HG02588 (cell line): Measurements from ENCODE around the gene PAX9.
"Not testable (repeated sequence)": the region's sequence is repeated elsewhere in the genome, so short reads cannot be mapped to it uniquely, and the experiment has no call there.

Experiments used
- ATAC-seq: cut with Tn5 transposase; IDR thresholded peaks from one replicate; pipeline ENCODE4 v1.9.1; 2021; ENCODE audit warnings: mild to moderate bottlenecking, moderate library complexity; ENCODE audit not compliant: unreplicated experiment

PAX9 gene

DNA sequence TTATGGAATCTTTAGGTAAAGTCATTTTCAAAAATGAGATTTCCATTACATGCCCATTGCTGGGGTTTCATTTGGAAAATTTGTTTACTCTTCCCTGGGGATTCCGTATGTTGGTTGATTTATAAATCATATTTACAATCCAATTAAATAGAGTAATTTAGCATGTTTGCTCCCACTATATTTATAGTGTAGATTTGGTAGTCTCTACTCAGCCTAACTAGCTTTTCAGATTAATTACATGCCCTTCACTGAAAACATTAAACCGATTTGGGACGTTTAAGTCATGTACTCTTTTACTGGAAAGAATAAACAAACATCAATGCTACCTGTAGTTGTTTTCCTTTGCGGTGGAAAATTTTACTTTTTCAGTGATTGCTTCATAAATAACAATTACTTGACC lies 10.4 kb downstream of the PAX9 start:
- ATAC-seq = no peak

DNA sequence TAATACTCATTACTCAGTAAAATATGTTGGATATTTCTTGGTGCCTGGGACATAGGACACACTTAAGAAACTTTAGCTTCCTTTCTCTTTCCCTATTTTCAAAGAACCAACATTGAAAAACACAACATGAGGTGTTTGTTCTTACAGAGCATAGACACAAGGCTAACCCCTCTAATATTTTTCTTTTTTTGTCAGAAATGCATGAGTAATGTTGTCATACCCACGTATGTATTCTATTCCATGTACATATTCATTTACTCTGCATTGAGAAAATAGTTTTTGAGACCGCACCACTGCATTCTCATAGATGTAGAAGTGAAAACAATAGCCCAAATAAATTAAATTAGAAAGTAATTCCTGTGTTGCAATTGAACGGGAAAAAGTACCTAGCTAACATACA lies 13.0 kb downstream of the PAX9 start:
- ATAC-seq = no peak

DNA sequence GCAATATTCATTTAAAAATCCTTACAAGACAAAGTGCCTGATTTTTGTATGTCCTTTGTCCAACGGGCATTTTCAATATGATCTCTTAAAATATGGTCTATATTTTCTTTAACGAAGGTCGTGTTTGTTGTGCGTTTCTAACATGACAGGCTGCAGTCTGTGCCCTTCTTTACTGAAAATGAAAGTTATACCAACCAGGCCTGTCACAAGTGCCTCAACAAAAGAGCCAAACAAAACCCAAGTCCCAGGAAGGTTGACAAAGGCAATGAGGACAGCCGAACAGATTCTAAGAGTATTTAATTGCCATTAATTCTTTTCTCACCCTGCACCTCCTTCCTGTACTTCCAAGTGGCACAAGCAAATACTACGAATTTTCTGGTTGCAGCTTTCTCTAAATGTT lies 13.9 kb downstream of the PAX9 start:
- no peak for ATAC-seq

DNA sequence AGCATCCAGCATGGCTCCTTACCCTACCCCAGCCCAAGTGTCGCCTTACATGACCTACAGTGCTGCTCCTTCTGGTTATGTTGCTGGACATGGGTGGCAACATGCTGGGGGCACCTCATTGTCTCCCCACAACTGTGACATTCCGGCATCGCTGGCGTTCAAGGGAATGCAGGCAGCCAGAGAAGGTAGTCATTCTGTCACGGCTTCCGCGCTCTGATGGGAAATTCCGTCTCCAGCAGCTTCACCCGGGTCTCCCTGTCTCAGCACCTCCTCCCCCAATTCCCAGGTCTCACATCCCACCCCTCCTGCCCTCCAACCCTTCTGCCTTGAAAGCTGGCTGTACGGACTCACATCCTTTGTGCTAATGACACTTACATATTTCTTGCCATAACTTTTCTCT lies 14.6 kb downstream of the PAX9 start:
- no peak for ATAC-seq

DNA sequence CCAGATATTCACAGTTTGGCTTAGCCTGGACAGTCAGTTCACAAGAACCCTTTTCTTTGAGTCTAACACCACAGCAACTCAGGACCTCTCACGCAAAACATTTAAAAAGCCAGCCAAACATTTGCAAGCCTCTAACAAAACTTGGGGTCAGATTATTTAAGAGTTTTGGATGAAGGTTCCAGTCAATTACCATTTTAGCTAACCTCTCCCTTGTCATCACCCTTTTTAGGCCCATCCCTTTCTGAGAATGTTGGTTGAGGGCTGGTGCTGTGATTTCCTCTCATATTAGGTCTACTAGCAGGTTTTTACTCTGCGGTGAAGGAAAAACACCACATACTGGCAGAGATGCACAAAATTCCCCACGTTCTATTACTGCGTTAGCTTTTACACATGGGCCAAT lies 20.7 kb downstream of the PAX9 start:
- no peak for ATAC-seq

DNA sequence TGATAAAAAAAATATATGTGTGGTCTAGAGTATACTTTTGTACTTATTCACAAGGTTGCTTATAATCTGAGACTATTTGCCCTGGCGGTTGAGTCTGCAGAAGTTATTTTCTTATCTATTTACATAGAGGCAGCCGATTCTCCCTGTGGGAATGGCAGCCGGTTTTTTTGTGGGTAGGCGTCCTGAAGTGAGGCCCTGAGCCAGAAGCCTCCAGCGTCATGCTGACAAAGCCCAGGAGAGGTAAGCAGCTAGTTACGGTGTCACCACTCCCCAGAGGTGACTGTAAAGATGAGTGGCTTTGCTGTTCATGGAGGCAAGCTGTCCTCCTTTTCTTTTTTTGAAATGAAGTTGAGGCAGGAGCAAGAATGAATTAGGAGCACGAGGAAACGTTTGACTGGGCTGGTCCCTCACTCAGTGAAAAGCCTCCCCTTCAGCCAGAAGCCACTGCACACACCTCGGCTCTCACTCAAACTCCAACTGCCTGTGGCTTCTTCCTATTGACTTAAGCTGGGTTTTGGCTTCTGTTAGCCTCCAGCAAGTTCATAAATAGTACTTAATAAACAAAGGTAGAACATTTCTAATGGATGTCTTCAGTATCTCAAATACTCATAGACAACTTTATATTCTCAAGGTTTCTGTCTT lies 21.5 kb downstream of the PAX9 start:
- no peak for ATAC-seq

DNA sequence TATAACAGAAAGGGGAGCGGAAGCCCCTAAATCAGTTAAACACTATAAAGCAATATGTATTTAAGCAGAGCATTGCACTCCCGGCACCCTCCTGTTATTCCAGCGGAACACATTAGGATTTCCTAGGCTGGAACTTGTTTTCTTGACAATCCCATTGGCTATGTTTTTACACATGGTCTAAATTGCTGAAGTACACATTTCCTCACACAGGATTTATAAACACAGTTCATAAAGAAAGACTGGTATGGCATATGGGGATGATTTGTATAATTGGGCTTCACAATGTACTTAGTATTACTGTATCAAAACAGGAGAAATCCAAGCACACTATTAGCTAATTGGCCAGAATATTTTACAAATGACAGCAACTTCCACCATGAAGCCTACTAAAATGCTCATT lies 23.3 kb downstream of the PAX9 start:
- no peak for ATAC-seq

DNA sequence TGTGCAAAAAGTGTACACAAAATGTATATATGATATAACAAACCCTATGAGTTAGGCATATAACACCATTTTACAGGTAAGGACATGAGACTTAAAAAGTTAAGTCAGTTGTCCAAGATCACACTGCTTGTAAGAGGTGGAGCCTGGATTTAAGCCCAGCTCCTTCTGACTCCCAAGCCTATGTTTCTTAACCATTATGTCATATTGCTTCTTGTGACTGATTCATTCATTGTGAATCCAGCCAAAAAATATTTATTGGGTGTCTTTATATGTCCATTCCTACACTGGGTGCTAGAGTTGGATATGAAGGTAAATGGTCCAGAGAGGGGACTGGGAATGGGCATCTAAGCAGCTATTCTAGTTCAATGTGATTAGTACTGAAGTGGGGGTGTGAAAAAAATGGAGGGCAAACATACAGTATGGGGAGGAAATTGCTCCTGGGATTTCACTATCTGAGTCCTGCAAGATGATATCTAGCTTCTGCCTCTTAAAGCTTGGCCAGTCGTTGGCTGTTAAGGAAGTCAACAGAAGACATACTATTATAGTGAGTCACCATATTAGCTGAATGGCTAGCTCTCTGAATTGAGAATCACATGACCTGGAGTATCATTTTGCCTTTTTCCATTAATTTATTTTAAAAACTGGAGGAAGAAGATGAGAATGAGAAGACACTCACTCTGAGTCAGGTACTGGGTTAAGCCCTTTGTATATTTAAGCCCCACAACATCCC lies 28.8 kb downstream of the PAX9 start:
- ATAC-seq = no peak

DNA sequence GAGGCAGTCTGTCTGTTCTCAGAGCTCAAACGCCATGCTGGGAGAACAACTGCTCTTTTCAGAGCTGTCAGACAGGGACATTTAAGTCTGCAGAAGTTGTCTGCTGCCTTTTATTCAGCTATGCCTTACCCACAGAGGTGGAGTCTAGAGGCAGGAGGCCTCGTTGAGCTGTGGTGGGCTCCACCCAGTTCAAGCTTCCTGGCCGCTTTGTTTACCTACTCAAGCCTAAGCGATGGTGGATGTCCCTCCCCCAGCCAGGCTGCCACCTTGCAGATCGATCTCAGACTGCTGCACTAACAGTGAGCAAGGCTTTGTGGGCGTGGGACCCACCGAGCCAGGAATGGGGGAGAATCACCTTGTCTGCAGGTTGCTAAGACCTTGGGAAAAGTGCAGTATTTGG lies 37.8 kb downstream of the PAX9 start:
- not testable (repeated sequence) for ATAC-seq

DNA sequence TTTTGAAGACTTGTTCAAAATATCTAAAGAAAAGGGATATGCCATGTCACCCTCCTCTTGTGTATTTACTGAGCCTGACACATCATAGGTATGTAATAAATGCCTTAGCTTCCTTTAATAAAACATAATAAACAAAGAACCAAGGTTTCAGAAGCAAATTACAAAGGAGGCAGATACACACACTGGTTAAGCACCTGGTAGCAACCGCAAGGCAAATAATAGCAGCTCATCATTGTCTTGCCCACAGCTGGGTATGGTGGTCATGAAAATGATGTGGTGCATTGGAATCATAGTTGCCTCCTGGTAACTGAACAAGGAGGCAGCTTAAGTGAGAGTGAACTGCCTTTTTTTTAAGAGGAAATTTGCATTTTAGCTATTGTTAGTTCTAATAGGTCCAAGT lies 39.0 kb downstream of the PAX9 start:
- ATAC-seq = no peak

DNA sequence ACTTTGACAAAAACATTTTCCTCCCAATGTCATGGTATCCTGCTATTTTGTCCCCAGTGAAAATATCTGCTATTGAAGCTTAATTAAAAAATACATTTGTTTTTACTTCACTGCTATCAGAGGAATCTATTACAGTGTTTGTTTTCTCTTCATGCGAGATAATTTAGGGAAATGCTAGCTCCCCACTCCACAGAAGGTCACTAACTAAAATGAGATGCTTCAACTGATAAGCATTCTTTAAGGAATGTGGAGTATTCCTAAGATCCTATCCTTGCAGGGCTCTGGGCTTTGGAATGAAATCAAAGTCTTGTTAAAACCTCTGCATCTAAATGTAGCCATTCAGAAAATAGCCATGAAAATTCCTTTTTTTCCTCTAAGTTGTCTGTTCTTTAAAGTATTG lies 39.5 kb downstream of the PAX9 start:
- no peak for ATAC-seq

DNA sequence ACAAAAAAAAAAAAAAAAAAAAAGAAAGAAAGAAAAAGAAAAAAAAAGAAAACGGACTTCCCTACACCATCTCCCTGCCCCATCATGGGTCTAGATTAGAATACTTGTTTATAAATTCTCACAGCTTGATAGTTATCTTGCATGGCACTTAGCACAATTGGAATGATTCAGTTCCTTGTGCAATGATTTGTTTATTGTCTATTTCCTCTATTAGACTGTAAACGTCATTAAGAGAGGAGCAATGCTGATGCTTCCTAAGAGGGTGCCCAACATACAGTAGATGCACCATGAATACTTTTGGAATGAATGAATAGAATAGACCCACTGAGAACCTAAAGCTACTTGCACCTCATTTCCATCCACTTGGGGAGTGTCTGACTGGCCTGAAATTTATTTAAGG lies 40.8 kb downstream of the PAX9 start:
- ATAC-seq = no peak

DNA sequence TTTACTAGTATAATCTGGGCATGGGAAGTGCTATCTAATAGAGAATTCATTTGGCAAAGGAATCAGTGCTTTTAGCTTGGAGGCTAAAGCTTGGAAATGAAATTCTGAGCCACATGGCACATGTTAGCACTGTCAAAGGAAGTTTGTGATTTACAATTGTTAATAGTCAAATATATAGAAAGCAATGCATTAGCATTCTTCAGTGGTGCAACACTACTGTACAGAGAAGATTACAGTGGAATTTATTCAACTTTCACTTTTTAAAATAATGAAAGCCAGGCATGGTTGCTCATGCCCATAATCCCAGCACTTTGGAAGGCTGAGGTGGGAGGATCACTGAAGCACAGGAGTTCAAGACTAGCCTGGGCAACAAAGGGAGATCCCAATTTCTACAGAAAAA lies 45.9 kb downstream of the PAX9 start:
- no peak for ATAC-seq

DNA sequence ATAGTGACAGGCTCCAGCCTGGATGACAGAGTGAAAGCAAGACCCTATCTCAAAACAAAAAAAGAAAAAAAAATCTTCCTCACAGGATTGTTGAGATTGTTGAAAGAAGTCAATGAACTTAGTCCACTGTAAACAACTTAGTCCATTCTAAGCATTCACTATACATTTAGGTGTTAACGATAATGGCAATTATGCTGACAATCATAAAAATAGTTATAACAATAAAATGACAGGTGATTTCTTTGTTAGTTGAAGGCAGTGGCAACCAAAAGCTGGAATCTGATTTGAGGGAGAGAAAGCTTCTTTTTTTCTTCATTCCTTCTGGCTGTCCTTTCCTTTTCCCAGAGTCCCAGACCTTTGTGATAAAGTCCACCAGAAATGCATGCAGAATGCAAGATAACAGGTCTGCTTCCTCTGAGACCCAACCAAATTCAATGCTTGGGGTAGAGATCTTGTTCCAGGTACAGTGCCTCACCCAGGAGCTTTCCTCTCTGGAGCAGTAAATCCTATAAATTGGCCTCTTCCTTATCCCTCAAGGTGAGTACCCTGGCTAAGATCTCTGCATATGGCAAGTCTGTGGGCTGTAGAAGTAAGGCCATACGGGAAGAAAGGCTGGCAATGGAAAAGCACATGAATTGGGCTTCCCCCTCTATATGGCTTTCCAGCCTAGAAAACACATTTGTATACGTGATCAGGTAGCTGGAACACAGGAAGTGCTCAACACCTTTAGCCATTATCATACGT lies 52.5 kb downstream of the PAX9 start:
- ATAC-seq = no peak

DNA sequence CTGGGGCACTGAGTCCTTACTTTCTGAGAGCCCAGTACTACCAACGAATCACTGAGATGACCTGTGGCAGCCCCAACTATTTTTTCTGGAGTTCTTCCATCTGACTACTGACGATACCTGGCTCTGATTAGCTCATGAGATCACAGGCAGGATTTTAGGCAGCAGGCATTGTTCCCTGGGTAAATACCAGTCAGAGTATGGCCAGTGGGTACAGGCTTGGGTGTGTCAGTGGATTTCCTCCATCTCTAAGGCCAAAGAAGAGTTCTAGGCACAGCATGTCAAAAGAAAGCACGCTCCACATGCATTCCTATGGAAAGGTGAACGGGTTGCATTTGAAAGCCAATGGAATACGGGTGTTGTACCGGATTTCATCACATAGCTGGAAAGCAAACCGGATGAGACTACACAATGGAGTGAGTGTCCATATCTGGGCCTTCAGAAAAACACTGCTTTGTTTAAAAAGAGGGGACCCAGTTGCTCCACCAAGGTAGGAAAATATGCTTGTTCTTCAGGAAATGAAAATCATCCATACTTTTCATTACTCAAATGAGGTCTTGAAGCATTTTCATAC lies 55.0 kb downstream of the PAX9 start:
- ATAC-seq = no peak

DNA sequence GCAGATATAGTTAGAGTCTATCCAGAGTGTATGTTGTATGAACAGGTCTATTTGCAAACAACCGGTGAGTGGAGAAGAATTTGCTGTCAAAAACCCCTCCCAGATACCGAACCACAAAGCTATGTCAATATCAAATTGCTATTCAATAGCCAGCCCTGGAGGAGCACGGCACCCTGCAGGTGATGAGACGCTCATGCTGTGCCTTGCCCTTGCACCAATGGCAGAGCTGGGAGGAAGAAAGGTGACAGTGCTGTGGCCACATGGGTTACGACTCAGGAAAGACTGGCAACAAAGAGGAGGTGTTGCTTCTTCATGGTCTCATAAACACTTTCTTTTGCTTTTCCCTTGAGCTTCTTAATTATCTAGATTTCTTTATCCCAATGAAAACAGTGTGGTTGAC lies 55.7 kb downstream of the PAX9 start:
- ATAC-seq = no peak

DNA sequence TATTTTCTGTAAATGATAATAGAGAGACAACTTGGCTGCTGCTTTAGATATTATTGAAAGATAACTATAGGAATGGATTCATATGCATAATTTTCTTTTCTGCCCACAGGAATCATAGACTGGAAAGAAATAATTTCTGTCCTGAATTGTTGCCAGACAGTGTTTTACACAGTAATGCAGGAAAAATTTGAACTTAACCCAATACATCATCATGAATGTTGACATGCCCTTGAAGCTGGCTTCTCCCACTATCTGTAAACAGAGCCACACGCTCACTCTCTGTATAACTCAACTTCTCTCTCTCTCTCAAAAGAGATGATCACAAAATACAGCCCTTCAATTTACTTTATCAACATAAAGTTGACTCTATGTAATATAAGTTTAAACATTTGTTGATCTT lies 56.6 kb downstream of the PAX9 start:
- no peak for ATAC-seq

DNA sequence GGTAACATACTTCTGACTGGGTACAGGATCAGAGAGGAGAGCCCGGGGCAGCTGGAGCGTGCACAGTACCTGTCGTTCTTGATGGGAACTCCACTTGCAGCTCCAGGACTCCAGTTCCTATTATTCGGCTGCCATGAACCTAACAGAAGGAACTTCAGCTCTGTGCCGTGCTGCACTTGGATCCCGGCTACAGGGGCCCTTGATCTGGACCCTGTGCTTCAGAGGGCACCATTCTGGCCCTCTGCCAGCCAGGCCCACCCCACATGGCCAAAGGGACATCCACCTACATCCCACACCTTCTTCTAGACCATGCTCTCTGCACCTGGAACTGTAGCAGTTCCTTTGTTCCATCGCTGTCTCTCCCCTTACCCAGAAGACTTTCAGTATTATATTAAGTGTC lies 58.2 kb downstream of the PAX9 start:
- ATAC-seq = no peak

DNA sequence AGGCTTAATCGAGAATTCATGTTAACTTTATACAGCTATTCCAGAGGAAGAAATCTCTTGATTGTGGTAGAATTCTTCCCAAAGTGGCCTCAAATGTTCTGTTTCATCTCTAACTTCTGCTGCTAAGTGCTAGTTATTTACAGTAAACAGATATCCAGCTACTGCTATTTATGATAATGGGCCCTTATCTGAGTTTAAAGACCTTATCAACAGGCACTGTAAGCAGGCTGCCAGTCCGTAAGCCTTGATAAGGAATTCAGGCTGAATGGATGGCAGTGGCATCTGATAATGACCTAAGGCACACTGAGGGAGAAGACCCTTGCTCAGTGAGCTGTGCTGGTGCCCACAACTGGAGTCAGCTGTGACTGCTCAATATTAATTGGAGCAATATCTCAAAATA lies 59.0 kb downstream of the PAX9 start:
- no peak for ATAC-seq

DNA sequence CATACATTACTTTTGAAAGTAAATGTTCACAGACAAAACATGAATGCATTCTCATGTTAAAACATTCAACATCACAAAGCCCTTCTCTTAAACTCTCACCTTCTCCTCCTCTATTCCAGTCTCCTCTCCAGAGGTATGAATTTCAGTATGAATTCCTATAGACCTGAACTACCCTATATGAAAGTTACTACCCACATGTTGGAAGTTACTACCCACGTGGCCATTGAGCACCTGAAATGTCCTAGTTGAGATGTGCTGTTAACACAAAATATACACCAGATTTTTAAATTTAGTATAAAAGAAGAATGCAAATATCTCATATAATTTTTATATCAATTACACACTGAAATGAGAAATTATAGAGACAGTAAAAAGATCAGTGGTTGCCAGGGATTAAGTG lies 60.2 kb downstream of the PAX9 start:
- ATAC-seq = no peak

DNA sequence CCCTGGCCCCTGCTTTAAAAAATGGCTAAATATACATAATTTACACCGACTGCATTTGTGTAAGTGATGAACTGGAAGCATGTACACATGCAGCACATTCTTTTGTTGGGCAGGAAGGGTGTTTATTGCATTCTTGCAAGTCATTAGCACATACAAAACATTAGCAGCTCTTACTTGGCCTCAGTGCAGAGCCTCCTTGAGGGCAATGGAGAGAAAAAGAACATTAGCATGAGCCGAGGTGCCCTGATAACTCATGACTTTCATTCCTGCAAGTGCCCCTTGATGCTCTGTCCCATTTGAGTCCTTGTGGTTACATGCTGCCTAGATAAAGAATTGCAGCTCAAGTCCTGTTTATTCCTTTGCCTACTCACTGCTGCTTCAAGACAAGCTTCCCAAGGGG lies 61.9 kb downstream of the PAX9 start:
- no peak for ATAC-seq

DNA sequence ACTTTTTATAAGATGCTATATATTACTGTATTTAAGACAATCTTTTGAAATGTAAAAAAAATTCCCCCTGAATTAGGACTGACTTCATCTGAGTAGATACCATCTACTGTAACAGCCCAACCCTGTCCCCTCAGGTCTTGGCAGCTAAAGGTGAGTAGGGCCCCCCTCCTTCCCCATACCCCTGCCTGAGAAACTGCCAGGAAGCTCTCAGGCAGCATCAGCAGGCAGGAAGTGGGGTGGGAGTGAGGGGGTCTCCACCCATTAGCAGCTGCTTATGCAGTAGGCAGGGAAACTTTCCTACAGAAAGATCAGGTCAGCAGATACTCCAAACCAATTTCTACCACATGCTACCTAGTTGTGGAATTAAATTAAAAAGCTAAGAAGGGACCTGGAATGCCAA lies 62.5 kb downstream of the PAX9 start:
- ATAC-seq = no peak
